ENCODE results near the gene MPPED2. TPM values are rescaled to one million over a fixed set of nuclear protein-coding genes. Genes with fewer than 3 reads are reported as not detected.

The MPPED2 gene
- total RNA-seq, 1 experiment from 2014 or later: not detected

DNA sequence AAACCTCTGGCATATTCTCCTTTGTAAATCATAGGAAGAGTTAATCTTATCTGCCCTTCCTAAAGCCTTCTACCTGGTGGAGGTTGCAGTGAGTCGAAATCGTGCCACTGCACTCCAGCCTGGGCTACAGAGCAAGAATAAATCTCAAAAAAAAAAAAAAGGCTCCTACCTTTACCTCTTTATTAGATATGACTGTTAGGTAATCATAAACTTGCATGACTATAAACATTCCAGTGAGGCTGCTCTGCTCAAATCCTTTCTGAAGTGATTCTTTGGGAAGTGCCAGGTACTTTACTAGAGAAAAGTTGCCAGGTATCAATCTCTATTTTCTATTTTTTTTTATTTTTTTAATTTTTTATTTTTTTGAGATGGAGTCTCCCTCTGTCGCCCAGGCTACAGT lies 59.6 kb downstream of the MPPED2 start:
- POLR2A ChIA-PET: no interaction called here
- H3K36me3 ChIP-seq (ENCODE audit: control insufficient read depth in 1 of 2, insufficient read depth in 2 of 2, low read length in 2 of 2): no peaks in the 10 kb centered on the region
- H3K9me2 ChIP-seq (ENCODE audit: insufficient read depth): no peaks in the 10 kb centered on the region
- no peaks in the 10 kb centered on the region for H3K4me1 ChIP-seq (ENCODE audit: control insufficient read depth in 1 of 2, insufficient read depth in 2 of 2, low read length in 2 of 2)
- no peaks in the 10 kb centered on the region for H3K9me3 ChIP-seq (ENCODE audit: control insufficient read depth in 1 of 2, insufficient read depth in 1 of 2, low read depth in 1 of 2, low read length in 2 of 2)
- no peaks in the 10 kb centered on the region for H4K20me1 ChIP-seq (ENCODE audit: insufficient read depth)
- TF ChIP-seq RAD21 (IDR thresholded peaks at IDR 0.05; ENCODE audit: low read depth) (no peak), TCF7L2 (IDR thresholded peaks at IDR 0.05; ENCODE audit: borderline replicate concordance, extremely low read depth, insufficient read depth, insufficient read length) (no peak), SIN3A (IDR thresholded peaks at IDR 0.05; ENCODE audit: low read depth) (no peak), POLR2AphosphoS5 (IDR thresholded peaks at IDR 0.05; ENCODE audit: low read depth, low read length) (no peak), FOSL1 (IDR thresholded peaks at IDR 0.05; ENCODE audit: low read depth) (no peak), SP1 (IDR thresholded peaks at IDR 0.05; ENCODE audit: low read depth) (no peak), ZNF274 (IDR thresholded peaks at IDR 0.05; ENCODE audit: low read depth, low read length) (no peak)
- TF ChIP-seq, protein P1, sequence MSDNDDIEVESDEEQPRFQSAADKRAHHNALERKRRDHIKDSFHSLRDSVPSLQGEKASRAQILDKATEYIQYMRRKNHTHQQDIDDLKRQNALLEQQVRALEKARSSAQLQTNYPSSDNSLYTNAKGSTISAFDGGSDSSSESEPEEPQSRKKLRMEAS (IDR thresholded peaks at IDR 0.05): no peak
- peaks cover 14% of the 10 kb centered on the region for H3K27me3 ChIP-seq (ENCODE audit: insufficient read depth, low read length)
- H3K9ac ChIP-seq (ENCODE audit: low read length): no peak overlapping the region
- intact Hi-C loops (cut with micrococcal nuclease): no loop called here
- H3K4me3 ChIP-seq (replicated peaks in 1 of 2; ENCODE audit: low read depth in 1 of 2, low read length in 2 of 2): no peak overlapping the region
- RAD21 ChIA-PET (ENCODE audit: low non-redundant PET in 1 of 2, low total read pairs in 2 of 2, uncharacterized antibody in 2 of 2, unreplicated experiment in 2 of 2): no interaction called here
- BruUV-seq (replicated peaks): no TSS peak
- ATAC-seq (no peak), DNase-seq (ENCODE audit: low read depth, low spot score) (no peak)
- H3K27ac ChIP-seq (ENCODE audit: low read depth, low read length): no peak overlapping the region
- H2AFZ ChIP-seq (ENCODE audit: low read depth, low read length, poor library complexity, severe bottlenecking): no peak overlapping the region
- H3K79me2 ChIP-seq (ENCODE audit: insufficient read depth, low read length): no peaks in the 10 kb centered on the region
- H3K4me2 ChIP-seq (ENCODE audit: low read length): no peak overlapping the region
- CTCF ChIA-PET: no interaction called here

DNA sequence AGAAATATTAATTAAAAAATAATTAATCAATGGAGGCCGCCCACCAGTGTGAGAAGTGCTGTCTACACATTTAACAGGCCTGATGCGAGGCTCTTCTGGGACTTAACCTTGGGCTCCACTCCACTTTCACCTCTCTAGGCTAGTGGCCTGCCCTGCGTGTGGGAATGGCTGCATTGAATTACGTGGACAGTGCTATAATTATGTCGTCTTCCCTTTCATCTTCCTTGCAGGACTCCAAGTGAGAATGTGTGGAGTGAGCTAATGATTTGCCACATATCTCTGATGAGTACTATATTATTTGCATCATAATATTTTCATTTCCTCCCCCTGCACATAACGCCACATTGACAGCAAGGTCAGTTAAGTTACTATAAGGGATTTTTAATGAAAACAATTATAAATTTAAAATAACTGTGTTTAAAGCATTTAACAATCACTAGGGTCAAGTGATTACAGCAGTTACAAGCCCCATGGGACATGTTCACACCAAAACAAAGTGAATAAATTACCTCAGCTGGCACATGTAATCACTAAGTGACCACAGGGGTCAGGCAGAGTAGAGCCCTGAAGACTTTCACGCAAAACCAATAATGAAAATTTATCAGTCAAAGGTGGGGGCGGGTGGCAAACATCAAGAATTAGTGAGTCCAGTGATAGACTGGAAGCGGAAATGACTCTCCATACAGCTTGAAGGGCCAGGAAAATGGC lies 63.5 kb downstream of the MPPED2 start:
- intact Hi-C loops (cut with micrococcal nuclease): no loop called here
- no peaks in the 10 kb centered on the region for H3K36me3 ChIP-seq (ENCODE audit: control insufficient read depth in 1 of 2, insufficient read depth in 2 of 2, low read length in 2 of 2)
- TF ChIP-seq, protein P2, sequence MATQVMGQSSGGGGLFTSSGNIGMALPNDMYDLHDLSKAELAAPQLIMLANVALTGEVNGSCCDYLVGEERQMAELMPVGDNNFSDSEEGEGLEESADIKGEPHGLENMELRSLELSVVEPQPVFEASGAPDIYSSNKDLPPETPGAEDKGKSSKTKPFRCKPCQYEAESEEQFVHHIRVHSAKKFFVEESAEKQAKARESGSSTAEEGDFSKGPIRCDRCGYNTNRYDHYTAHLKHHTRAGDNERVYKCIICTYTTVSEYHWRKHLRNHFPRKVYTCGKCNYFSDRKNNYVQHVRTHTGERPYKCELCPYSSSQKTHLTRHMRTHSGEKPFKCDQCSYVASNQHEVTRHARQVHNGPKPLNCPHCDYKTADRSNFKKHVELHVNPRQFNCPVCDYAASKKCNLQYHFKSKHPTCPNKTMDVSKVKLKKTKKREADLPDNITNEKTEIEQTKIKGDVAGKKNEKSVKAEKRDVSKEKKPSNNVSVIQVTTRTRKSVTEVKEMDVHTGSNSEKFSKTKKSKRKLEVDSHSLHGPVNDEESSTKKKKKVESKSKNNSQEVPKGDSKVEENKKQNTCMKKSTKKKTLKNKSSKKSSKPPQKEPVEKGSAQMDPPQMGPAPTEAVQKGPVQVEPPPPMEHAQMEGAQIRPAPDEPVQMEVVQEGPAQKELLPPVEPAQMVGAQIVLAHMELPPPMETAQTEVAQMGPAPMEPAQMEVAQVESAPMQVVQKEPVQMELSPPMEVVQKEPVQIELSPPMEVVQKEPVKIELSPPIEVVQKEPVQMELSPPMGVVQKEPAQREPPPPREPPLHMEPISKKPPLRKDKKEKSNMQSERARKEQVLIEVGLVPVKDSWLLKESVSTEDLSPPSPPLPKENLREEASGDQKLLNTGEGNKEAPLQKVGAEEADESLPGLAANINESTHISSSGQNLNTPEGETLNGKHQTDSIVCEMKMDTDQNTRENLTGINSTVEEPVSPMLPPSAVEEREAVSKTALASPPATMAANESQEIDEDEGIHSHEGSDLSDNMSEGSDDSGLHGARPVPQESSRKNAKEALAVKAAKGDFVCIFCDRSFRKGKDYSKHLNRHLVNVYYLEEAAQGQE (IDR thresholded peaks at IDR 0.05; ENCODE audit: low read depth): no peak
- TF ChIP-seq CBX3 (IDR thresholded peaks at IDR 0.05; ENCODE audit: low read depth) (no peak), FOSL1 (IDR thresholded peaks at IDR 0.05; ENCODE audit: low read depth) (no peak)
- H2AFZ ChIP-seq (ENCODE audit: low read depth, low read length, poor library complexity, severe bottlenecking): no peak overlapping the region
- ChIA-PET POLR2A (no interaction called here), RAD21 (ENCODE audit: low non-redundant PET in 1 of 2, low total read pairs in 2 of 2, uncharacterized antibody in 2 of 2, unreplicated experiment in 2 of 2) (no interaction called here), CTCF (no interaction called here)
- no peak overlapping the region for H3K4me3 ChIP-seq (replicated peaks in 1 of 2; ENCODE audit: low read depth in 1 of 2, low read length in 2 of 2)
- no peaks in the 10 kb centered on the region for H3K9me3 ChIP-seq (ENCODE audit: control insufficient read depth in 1 of 2, insufficient read depth in 1 of 2, low read depth in 1 of 2, low read length in 2 of 2)
- no peak overlapping the region for H3K9ac ChIP-seq (ENCODE audit: low read length)
- no peak overlapping the region for H3K4me2 ChIP-seq (ENCODE audit: low read length)
- peaks cover 12% of the 10 kb centered on the region for H3K27me3 ChIP-seq (ENCODE audit: insufficient read depth, low read length)
- H4K20me1 ChIP-seq (ENCODE audit: insufficient read depth): no peaks in the 10 kb centered on the region
- H3K27ac ChIP-seq (ENCODE audit: low read depth, low read length): no peak overlapping the region
- no peaks in the 10 kb centered on the region for H3K4me1 ChIP-seq (ENCODE audit: control insufficient read depth in 1 of 2, insufficient read depth in 2 of 2, low read length in 2 of 2)
- ATAC-seq: no peak
- DNase-seq (ENCODE audit: low read depth, low spot score): no peak
- H3K9me2 ChIP-seq (ENCODE audit: insufficient read depth): no peaks in the 10 kb centered on the region
- no TSS peak for BruUV-seq (replicated peaks)
- no peaks in the 10 kb centered on the region for H3K79me2 ChIP-seq (ENCODE audit: insufficient read depth, low read length)
